CMK (cell line): ENCODE results near the gene MAN2C1.
"Not testable (repeated sequence)": the region's sequence is repeated elsewhere in the genome, so short reads cannot be mapped to it uniquely, and the experiment has no call there.

Experiments used
- DNase-seq: peaks from one replicate; pipeline ENCODE4 v3.0.0-alpha.2; 2010; ENCODE audit warnings: low read depth

MAN2C1 gene

DNA sequence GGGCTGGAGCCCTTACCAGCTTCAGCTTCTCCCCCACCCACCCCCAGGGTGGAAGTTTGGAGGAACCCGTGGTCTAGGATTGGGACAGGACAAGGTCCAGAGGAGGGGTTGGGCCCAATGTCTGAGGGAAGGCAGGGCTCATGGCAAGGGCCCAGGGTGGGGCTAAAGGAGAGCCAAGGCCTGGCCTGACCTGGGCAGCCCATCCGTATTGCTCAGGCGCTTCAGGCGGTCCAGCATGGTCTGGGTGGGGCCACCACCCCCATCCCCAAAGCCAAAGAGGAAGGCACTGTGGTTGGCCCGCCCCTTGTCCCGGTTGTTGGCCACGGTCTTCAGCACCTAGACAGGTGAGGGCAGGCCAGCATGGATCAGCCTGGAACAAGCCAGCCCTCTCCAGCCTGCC lies 7.6 kb downstream of the MAN2C1 start:
- DNase-seq: no peak

DNA sequence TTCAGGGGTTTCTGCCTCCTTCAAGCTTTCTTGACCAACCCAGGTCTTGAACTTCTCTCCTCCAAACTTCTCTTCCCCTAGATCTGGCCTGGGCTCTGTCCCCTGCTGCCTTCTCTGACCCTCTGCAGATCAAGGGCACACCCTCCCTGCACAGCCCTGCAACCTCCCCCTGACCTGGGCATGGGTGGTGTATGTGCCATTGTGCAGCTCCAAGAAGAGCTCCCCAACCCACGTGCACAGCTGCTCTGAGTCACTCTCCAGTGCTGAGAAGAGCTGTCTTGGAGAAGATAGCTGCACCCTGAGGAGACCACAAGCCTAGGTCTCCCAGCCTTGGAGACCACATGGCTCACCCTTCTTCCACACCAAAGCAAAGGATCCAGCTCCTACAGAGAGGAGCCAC lies 8.0 kb downstream of the MAN2C1 start:
- no peak for DNase-seq

DNA sequence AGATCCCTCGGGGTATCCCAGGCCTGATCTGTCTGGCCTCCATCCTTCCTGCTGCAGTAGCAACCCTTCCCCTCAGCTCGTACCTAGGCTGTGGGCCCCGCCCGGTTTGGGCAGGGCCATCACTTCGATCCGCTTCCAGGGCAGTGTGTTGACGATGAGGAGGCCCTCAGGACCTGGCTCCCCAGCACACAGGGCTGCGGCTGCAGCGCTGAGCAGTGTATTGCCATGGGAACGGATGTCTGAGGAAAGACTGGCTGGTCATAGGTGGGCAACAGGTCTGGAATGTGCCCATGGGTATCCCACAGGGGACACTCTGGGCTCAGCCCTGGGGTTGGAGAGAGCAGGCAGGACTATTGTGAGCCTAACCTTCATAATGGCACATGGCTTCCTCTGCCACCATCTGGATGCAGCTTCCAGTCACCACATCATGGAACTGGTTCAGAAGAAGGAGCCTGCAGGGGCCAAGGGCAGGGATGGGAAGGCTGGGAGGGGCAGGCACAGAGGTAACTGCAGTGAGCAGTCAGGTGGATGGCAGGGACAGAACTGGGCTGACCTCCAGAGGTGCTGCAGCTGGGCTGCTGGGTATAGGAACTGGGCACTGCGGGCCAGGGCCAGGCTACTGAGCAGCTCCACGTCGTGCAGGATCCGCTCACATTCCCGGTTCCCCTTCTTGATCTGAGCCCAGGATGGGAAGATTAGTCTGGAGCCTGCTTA lies 8.7 kb downstream of the MAN2C1 start:
- no peak for DNase-seq

DNA sequence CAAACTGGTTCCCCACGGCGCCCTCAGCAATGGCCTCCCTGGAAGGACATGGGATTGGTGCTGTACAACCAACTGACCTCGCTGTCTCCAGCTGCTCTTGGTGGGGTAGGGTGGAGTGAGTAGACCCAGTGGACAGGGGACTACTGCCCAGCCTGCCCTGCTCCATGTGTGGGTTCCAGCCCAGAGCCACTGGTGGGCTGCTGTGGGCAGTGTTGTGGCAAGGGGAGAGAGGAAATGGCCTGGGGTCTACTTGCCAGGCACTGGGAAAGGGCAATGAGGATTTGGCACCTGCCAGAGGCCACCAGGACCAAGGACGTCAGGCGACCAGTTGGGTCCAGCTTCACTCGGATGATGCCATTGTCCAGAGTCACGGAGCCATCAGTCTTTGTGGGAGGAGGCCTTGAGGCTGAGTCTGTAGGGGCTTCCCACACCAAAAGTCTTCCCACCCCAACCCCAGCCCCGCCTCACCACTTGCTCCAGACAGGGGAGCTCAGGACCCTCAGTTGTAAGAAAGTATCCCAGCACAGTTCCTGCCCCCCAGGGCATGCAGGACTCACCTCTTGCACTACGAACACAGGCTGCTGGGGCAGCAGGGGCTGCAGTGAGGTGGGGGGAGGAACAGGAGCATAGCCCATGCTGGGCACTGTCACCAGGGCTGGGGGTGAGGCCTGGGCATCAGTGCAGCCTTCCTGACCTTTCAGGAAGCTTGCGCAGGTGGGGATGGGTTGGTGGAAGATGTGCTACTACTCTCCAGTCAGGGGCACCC lies 9.5 kb downstream of the MAN2C1 start:
- DNase-seq: no peak

DNA sequence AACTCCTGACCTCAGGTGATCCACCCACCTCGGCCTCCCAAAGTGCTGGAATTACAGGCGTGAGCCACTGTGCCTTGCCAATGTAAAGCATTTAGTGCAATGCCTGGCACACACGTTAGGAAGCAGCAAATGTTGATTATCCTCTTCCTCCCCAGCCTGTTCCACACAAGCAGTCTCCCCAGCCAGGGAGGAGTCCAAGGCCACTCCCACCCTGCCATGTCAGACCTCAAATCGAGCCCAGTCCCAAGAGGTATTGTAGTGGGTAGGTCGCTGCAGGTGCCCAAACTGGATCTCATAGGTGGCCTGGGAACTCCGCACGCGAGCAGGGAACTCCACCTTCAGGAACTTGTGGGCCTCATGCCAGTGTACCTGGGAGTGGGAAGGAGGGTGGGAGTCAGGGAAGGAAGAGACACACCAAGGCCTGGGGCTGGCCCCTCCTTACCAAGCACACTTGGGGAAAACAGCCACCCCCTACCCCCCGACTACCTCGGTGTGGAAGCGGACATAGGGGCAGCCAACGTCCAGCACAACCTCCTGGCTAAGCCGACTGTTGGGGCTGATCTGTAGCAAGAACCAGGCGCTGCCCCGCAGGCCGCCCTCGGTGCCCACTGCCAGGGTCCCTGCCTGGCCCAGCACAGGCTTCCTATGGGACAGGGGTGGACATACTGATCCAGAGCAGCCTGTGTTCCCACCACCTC lies 10.3 kb downstream of the MAN2C1 start:
- DNase-seq: no peak

DNA sequence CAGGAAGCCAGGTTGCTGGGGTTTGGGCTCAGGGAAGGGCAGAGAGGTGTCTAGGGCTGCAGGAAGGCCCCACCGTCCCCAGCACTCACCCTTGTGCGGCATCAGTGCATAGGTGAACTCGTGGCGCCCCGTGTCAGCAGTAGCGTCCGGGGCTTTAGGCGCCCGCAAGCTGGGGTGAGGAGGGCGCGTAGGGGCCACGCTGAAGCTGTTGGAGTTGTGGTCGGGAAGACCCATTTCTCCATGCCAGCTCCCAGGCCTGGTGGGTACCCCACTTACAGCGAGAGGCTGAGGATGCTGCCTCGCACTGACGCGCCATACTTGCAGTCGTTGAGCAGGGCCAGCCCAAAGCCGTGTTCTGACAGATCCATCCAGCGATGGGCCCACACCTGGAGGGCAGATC lies 11.9 kb downstream of the MAN2C1 start:
- no peak for DNase-seq

DNA sequence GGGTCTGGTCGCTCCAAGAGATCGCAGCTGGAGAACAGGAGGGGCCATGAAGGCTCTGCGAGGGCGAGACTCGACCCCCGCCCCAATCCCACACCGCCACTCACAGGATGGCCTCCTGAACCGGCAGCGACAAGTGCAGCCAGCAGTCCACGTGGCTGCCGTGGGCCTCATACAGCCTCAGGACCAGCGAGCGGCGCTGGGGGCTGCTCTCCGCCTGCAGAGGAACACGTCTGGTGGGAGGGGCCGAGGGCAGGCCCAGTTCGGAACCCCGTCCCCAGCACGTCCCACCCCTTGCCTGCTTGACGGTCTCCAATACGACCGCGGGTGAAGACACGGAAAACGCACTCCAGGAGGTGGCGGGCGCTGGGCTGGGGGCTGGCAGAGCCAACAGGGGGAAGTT lies 12.4 kb downstream of the MAN2C1 start:
- DNase-seq: no peak

DNA sequence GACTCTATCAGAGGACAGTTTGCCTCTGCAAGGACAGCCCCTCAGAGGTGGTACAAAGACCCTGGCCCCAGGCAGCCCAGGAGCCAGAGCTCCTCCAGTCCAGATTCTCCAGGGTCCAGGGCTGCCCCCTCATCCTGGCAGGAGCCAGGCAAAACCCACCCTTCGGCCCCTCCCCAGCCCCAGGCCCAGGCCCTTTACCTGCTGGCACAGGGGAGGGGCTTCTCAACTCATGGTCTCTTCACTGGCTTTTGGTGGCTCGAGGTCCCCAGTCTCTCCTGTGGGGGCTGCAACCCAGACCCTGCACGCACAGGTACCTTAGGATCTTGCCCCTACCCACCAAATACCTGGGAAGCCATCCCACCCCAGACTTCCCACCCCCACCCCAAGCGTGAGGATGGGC lies 13.0 kb downstream of the MAN2C1 start:
- DNase-seq: no peak

DNA sequence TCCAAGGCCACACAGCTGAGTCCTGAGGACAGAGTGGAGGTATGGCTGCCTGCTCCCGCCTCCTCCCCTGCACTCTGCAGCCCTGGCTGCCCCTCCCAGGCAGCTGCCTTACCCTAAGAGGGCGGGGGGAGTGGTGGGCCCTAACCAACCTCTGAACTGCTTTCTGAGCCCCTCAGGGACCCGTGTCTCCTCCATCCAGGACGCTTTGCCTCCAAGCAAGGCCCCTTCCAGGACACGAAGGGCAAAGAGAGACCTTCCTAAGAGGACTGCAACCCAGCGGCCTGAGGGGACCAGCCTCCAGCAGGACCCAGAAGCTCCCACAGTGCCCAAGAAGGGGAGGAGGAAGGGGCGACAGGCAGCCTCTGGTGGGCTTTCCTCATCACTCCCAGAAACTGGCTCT lies 14.0 kb downstream of the MAN2C1 start:
- DNase-seq: no peak

DNA sequence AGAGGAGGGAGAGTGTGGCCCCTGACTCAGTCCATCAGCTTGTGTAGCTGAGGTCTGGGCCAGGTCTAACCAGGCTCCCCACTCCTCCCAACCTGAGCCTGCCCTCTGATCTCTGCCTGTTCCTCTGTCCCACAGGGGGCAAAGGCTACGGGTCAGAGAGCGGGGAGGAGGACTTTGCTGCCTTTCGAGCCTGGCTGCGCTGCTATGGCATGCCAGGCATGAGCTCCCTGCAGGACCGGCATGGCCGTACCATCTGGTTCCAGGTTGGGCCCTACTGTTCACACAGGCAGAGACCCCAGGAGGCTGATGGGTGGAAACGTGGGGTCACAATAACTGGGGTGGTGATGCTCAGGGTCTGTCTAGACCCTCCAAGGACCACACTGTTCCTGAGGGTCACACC lies 14.8 kb downstream of the MAN2C1 start:
- DNase-seq: no peak

DNA sequence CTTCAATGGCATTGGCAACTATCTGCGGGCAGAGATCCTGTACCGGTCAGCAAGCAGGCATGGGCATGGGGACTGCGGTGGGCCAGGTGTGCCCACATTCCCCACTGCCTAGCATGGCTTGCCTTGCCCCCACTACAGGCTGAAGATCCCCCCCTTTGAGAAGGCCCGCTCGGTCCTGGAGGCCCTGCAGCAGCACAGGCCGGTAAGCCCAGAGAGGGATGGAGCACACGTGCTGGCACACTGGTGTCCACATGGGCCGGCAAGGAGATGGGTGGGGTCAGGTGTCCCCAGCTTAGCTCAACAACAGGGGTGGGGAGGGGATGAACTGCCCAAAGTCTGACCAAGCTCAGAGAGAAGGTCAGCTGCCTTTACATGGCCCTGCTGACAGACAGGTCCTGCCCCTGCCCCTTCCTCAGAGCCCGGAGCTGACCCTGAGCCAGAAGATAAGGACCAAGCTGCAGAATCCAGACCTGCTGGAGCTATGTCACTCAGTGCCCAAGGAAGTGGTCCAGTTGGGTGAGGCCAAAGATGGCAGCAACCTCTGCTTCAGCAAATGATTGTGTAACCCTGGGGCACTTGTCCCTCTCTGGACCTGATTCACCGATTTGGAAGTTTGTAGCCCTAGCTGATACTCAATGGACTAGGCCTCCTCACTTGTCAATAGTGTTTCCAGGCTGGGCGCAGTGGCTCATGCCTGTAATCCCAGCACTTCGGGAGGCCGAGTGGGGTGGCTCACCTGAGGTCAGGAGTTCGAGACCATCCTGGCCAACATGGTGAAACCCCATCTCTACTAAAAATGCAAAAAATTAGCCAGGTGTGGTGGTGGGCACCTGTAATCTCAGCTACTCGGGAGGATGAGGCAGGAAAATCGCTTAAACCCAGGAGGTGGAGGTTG lies 16.0 kb downstream of the MAN2C1 start:
- DNase-seq: no peak

DNA sequence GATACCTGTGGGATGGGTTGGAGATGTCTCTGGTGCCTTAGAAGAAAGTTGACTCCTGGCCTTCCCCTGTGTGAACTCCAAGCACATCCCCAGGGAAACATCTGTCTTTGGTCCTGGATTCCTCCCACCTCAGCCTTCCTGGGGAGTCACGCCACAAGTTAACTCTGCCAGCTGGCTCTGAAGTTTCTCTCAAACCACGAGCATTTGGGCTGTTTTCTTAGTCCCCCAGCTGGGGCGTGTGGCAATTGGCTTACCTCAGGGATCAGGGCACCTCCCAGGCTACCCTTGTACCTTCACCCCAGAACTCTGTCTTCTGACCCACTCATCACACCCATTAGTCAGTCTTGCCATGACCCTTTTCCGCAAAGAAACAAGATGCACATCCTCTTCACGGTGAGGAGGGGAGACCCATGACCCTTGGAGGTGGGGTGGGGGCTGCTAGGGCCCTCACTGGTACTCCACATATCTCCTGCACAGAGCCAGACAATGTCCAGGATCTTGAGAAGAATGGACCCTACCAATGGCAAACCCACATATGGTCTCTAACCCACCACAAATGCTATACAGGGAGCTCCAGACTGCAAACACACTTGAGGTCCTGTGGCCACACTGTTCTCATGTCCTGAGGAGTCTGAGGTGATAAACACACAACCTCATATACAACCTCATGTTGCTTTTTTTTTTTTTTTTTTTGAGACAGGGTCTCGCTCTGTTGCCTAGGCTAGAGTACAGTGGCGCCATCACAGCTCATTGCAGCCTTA lies 17.6 kb downstream of the MAN2C1 start:
- no peak for DNase-seq

DNA sequence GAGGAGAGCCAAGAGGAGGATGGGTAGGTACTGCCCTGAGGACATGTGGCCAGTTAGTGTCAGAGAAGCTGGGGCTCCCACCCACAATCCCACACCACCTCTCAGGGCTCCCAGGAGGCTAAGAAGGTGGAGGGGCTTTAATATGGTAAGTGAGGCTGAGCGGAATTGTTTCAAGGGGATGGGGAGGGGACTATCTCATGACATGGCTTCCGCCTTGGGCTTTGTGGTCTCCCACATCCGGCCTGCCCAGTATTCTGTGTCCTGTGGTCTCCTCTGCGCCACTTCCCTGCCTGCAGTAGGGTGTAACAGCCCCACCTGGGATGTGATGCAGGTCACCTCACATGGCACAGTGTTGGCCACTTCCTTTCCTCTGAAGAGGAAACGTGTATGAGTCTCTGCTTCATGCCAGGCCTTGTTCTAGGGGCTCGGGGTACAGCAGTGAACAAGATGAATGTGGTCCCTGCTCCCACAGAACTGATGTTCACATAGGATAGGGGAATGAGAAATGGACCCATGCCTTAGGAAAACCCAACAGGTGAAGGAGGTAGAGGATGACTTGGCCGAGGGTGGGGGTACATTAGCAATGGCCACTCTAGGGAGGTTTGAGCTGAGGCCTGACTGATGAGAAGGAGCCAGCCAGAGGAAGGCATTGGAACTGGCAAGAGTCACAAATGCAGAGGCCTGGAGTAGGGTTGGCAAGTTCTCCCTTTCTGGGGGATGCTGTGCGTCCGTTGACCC lies 18.4 kb downstream of the MAN2C1 start:
- peak; percentile 97 for DNase-seq

DNA sequence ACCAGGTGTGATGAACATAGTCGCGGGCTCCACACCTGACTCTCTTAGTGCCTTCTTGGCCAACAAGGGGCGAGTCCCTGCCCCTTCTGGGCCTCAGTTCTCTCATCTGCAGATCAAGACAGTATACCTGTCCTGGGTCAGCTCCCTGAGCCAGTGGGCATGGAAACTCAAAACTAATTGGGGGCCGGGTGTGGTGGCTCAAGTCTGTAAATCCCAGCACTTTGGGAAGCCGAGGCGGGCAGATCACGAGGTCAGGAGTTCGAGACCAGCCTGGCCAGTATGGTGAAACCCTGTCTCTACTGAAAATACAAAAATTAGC lies 19.1 kb downstream of the MAN2C1 start:
- DNase-seq: not testable (repeated sequence)

DNA sequence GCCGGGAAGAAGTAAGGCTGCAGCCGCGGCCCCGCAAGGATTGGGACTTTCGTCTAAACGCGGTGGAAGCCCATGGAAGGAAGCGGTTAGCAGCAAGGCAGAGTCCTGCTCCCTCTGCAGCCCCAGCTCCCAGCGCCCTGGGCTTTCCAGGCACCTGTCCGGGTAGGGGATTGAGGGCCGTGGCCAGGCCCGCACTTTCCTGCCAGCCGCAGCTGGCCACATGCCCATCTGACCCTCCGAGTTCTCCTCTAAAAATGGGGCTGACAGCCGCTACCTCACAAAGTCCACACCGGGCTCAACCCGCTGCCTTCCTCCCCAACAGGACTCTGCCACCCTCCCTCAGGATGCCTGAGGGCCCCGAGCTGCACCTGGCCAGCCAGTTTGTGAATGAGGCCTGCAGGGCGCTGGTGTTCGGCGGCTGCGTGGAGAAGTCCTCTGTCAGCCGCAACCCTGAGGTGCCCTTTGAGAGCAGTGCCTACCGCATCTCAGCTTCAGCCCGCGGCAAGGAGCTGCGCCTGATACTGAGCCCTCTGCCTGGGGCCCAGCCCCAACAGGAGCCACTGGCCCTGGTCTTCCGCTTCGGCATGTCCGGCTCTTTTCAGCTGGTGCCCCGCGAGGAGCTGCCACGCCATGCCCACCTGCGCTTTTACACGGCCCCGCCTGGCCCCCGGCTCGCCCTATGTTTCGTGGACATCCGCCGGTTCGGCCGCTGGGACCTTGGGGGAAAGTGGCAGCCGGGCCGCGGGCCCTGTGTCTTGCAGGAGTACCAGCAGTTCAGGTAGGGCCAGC lies 19.7 kb downstream of the MAN2C1 start:
- DNase-seq: no peak

DNA sequence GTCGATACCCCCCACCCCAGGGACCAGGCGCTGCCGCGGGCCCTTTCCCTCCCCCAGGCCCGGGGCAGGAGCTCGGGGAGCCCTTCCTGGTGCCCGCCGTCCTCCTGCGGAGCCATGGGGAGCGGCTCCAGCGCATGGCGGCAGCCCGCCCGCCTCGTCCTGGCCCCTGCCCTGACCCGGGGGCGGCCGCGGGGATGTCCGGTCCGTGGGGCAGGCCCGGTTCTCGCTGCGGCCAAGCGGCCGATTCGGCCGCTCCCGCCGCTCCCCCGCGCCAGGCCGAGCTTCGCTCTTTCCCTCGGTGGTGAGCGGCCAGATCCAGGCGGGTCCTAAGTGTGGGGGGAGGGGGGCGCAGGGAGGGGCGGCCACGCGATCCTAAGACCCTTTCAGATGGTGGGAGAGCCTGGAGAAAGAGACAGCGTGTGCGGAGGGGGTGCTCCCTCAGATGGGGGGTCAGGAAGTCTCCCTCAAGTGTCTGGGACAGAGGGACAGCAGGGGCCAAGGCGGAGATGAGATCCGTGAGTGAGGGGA lies 20.3 kb downstream of the MAN2C1 start:
- DNase-seq: no peak

DNA sequence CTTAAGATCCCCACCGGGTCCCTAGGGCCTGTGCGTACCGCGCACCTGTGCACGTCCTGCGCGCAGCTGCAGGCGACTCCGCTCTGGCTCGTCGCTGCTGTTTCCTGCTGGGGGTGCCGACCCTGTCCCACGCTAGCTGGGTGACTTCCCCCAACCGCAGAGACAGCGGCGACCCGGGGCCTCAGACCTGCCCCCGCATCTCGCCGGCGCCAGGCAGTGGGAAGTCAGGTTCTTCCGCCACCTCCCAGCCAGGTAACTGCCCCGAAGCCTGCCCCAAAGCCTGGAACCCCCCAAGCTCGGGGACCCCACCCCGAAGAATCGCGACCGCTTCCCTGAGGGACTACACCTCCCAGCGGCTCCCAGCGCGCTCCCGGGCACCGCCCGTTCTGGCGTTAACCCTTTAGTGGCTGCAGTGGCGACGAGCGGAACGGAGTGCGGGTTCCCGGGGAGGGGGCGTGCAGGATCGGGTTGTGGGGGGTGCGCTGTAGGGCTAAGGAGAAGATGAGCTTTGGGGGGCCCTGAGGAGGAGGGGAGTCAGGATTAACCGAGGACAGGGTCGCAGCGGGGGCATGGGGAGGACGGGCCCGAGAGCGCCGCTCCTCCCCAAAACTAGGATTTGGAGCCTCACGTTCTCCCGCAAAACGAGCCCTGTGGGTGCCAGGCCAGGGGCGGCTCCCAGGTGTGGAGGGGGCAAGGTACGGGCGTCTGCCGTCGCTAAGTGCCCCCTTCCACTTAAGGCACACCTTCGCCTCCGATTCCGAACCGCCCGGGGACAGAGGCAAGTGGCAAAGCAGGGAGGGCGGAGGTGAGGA lies 21.0 kb downstream of the MAN2C1 start:
- DNase-seq: no peak

DNA sequence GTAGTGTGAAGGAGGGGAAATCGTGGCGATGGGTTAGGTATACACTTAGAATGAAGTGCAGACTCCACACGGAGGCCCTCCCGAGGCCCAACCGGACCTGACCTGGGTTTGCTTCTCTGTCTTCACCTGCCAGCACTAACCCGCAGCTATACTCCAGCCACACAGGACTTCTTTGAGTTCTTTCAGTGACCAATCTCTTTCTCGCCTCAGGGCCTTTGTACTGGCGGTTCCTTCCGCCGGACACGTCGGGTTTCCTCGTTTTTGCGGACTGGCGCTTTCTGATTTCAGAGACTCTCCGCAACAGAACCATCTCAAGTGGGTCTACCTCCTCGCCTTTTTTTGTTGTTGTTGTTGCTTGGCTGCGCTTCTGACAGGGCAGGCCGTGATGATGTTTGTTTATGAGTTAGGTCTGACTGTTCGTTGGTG lies 21.6 kb downstream of the MAN2C1 start, which contains the start of gene NEIL1:
TSS of gene NEIL1 (plus strand) at position 244 of the 426 bp plus-strand sequence. CDS start 1,867 bp downstream, outside the sequence.
- no peak for DNase-seq

DNA sequence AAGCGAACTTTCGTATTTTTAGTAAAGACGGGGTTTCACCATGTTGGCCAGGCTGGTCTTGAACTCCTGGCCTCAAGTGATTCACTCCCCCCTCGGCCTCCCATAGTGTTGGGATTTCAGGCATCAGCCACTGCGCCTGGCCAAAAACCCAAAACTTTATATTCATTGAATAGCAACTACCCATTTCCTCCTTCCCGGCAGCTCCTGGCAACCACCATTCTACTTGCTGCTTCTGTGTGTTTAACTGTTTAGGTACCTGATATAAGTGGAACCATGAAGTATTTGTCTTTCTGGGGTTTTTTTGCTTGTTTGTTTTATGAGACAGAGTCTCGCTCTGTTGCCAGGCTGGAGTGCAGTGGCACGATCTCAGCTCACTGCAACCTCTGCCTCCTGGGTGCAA lies 24.5 kb downstream of the MAN2C1 start:
- not testable (repeated sequence) for DNase-seq
